Breast epithelium (tissue), 3 donors: Measurements from ENCODE around the gene SPTBN2.

Experiments used
- POLR2A ChIP-seq: fragments of 450-650 bp; IDR thresholded peaks from one replicate; pipeline ENCODE4 v1.6.1; 2016; ENCODE audit warnings: antibody characterized with exemption, mild to moderate bottlenecking, moderate library complexity
- TF ChIP-seq, protein P1 (sequence below), 3 donors: fragments of 450-650 bp; IDR thresholded peaks; one replicate each; pipeline ENCODE4 v1.5.1; 2016 to 2017; ENCODE audit warnings: antibody characterized with exemption in 3 of 3, mild to moderate bottlenecking in 3 of 3, moderate library complexity in 3 of 3

- TF ChIP-seq, protein P1, sequence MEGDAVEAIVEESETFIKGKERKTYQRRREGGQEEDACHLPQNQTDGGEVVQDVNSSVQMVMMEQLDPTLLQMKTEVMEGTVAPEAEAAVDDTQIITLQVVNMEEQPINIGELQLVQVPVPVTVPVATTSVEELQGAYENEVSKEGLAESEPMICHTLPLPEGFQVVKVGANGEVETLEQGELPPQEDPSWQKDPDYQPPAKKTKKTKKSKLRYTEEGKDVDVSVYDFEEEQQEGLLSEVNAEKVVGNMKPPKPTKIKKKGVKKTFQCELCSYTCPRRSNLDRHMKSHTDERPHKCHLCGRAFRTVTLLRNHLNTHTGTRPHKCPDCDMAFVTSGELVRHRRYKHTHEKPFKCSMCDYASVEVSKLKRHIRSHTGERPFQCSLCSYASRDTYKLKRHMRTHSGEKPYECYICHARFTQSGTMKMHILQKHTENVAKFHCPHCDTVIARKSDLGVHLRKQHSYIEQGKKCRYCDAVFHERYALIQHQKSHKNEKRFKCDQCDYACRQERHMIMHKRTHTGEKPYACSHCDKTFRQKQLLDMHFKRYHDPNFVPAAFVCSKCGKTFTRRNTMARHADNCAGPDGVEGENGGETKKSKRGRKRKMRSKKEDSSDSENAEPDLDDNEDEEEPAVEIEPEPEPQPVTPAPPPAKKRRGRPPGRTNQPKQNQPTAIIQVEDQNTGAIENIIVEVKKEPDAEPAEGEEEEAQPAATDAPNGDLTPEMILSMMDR (IDR thresholded peaks at IDR 0.05) = no peak
- TF ChIP-seq POLR2A = no peak
Observed at GRCh38 chr11:66676282-66676919, 52.6 kb downstream of the SPTBN2 start.
